Activated CD8-positive, alpha-beta memory T cell treated with anti-CD3 and anti-CD28 coated beads, Interleukin-2, amount 50 U/mL, for 48 hours (primary cell): ENCODE results near the gene TTYH1.
"Not testable (repeated sequence)": the region's sequence is repeated elsewhere in the genome, so short reads cannot be mapped to it uniquely, and the experiment has no call there.

Experiments
- DNase-seq: peaks from one replicate; pipeline ENCODE4 v3.0.0-alpha.2; 2020

Gene TTYH1

DNA sequence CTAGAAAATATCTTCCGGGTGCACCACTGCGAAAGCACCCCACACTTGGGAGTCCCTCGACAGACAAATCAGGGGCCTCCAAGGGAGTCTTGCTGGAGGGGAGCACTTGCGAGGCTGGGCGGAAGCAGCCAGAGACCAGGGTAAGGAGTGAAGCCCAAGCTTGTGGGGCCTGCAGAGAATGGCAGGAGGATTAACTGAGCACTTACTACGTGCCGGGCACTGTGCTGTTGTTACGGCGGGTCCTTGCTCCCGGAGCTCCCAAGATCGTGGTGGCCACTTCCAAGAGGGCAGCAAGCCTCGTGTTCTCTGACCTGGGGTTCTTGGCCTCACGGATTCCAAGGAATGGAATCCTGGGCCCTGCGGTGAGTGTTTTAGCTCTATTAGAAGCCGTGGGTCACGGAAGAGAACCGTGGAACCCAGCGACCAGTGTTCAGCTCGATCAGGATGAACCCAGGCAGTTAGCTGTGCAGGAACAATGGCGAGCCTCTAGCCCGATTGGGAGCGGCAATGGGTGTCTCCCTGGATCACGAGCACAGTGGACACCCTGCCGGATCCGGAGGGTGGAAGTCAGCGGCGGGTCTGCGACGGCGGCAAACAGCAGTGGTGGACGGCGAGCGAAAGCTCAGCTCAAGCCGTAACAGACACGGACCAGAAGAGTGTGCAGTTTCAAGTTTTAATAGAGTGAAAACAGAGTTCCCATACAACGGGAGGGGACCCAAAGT, 9.6 kb downstream of the TTYH1 start:
- no peak for DNase-seq

DNA sequence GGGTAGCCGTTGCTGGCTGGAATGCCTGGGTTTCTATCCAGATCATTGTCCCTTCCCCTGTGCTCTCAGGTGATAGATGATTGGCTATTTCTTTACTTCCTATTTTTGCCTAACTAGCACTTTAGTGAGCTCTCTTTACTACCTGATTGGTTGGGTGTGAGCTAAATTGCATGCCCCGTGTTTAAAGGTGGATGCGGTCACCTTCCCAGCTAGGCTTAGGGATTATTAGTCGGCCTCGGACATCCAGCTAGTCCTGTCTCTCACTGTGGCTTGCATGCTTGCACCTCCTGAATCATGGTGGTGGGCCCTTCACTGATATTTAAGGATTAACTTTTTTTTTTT, 10.1 kb downstream of the TTYH1 start:
- no peak for DNase-seq

DNA sequence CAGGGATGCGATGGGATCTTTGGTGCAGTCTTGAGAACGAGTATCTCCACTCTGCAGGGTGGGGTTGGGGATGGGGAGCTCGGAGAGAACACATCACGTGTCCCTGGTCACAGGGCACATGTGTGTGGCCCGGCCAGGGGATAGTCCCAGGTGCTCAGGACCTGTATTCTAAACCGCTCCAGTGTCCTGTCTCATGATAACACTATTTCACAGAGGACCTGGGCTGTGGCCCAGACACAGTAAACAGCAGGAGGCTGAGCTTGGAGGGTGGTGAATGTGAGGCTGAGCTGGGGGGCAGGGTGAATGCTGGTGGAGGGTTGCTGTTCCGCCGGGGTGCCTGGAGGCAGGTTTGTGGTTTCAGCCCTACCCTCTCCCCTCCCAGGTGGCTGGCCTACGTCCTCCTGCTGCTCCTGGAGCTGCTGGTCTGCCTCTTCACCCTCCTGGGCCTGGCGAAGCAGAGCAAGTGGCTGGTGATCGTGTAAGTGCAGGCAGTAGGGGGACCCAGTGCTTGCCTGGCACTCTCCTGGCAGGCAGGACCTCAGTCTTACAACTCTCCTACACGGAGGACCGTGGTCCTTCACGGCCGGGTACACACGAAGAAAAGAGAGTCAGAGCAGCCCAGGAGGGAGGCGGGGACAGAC, 11.1 kb downstream of the TTYH1 start:
- DNase-seq, result no peak

DNA sequence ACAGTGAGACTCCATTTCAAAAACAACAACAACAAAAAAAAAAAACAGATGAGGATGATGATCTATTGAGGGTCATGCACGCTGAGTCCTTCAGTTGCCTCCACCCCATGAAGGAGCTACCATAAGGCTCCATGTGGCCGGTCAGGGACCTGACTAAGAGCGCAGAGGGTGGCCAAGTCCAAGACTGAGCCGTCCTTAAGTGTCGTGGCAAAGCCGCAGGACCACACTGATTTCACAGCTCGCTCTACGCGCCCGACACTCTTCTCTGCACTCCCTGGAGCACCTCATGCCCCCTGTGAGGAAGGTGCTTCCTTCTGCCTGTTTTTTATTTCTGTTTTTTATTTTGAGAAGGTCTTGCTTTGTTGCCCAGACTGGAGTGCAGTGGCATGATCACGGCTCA, 12.3 kb downstream of the TTYH1 start:
- DNase-seq, result no peak

DNA sequence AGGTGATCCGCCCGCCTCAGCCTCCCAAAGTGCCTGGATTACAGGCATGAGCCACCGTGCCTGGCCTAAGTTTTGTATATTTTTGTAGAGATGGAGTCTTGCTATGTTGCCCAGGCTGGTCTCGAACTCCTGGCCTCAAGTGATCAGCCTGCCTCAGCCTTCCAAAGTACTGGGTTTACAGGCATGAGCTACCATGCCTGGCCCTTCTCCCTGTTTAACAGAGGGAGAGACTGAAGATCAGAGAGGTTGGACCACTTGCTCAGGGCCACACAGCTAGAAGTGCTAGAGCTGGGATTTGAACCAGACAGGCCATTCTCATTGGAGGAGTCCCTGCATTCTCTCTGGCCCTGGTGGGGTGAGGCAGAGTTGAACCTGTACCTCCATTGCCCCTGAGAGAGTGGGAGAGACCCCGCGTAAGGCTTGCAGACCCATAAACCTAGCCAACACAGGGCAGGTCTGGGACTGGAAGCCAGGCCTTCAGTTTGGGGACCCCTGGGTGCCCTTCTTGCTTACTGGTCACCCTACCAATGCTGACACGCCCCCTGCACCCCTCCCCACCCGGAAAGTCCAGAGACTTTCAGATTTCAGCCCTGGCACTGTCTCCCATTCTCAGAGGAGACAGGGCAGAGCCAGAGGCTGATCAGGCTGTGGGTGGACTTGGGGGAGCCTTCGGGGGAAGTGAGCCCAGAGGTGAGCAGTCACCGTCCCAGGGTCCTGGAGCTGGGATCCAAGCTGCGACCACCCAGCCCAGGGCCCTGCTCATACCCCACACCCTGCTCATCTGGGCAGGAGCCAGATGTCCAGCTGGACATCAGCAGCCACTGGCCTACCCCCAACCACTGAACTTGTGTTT, 13.3 kb downstream of the TTYH1 start:
- DNase-seq, result no peak

DNA sequence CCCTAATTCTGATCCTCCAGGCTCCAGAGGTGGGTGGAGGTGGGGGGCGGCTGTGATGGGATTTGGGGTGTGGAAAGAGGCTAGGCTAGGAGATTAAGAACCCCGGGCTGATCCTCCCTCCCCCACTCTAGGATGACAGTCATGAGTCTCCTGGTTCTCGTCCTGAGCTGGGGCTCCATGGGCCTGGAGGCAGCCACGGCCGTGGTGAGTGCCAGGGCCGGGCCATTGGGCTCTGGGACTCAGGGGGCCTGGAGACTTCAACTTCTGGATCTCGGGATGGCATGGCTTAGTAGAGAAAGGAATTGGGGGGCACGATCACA, 13.9 kb downstream of the TTYH1 start:
- DNase-seq, result no peak

DNA sequence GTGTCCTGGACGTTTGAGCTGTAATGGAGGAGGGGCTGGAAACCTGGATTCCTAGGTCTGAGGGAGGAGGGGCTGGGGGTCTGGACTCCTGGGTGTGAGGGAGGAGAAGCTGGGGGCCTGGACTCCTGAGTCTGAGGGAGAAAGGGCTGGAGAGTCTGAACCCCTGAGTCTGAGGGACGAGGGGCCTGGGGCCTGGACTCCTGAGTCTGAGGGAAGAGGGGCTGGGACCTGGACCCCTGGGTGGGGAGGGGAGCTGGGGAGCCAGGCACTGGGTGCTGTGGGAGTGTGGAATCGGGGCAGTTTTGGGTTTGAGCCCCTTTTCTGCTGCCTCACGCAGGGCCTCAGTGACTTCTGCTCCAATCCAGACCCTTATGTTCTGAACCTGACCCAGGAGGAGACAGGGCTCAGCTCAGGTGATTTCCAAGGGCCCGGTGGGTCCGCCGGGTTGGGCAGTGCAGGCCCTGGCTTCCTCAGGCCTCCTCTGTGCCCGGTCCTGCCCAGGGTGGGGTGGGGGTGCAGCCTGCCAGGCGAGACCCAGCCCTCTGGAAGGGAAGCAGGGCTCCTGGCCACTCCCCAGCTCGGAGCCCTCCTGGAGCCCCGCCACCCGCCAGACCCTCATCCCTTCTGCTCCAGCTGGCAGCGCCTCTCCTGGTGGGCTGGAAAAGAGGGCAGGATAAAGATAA, 14.4 kb downstream of the TTYH1 start:
- DNase-seq, result no peak

DNA sequence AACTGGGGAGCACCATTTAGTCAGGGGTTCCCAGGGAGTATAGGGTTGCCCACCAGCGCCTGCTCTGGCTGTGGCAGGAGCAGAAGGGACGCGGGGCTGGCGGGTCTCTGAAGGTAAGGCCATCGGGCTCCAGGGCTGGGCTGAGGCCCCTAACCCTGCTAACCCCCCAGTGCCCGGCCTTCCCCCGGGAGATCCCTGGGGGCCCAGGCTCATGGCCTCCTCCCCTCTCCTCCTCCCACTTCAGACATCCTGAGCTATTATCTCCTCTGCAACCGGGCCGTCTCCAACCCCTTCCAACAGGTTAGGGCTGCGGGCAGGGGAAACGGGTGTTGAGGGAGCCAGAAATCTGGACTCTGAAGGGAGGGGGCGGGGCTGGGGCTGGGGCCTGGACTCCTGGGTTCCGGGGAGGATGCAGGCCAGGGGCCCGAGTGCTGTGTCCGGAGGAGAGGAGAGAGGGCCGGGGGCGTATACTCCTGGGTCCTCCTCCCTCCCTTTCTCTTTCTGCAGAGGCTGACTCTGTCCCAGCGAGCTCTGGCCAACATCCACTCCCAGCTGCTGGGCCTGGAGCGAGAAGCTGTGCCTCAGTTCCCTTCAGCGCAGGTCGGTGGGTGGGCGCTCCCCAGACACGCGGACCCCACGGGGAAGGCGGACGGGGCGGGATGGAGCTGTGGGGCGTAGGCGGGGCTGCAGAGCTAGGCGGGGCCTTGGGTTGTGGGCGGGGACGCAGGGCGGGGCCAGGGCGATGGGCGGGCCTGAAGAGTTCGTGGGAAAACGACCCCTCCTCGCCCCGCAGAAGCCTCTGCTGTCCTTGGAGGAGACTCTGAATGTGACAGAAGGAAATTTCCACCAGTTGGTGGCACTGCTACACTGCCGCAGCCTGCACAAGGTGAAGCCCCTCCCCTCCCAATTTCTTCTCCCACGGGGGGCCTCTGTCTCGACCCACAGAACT, 15.3 kb downstream of the TTYH1 start:
- DNase-seq, result peak; percentile 78

DNA sequence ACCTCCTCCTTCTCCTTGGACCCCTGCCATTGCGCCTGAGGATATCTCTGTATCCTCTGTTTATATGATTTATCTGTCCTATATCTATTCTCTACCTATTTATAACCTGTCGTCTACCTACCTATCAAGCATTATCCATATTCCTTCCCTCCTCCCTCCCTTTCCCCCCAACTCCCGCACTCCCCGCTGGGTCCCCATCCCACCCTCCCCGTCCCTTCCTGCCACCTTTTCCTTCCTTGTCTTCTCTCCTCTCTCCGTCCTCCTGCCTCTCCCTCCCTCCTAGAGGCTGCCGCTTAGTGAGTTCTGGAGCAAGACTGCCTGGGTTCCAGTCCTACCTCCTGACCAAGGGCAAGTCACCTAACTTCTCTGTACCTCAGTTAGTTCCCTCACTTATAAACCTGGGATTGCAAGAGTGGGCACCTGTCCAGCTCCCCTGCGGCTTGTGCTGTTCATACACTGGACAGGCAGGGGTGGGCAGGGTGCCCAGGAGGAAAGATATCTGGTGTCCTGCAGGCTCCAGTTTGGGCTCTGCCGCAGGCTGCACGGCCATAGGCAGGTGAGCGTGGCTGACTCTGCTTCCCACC, 16.1 kb downstream of the TTYH1 start:
- no peak for DNase-seq

DNA sequence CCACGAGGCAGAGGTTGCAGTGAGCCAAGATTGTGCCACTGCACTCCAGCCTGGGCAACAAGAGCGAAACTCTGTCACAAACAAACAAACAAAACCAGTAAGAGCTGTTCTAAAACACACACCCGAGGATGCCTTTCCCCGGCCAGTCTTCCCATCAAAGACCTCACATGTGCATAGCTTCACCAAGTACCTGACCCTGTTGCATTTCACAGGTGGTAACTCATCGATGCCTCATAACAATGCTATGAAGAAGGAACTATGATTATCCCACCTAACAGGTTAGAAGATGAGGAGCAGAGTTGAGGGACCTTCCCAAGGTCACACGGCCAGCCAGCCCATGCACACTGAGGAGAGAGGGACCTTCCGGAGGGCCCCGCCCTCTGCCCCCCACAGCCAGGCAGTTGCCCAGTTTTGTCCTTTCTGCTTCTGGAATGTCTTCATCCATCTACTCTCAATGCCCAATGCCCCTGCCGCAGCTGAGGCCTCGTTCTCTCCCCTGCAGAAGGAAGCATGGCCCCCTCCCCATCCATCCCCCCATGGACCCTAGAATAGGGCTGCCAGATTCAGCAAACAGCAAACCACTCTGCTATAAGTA, 17.0 kb downstream of the TTYH1 start:
- DNase-seq, result no peak

DNA sequence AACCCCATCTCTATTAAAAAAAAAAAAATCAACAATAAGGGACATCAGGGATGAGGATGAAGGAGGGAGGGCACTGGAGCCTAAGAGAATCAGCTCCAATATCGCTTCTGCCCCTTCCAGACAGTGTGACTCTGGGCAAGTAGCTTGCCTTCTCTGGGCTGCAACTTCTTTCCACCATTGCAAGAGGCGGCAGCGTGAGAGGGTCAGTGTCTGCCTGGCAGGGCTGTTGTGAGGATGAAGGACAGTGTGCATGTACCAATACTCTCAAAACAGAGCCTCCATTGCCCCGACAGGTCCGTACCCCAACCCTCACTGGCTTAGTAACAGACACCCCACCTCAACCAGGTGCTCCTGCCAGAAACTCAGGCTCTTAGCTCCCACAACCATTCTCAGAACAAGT, 18.4 kb downstream of the TTYH1 start:
- DNase-seq, result no peak

DNA sequence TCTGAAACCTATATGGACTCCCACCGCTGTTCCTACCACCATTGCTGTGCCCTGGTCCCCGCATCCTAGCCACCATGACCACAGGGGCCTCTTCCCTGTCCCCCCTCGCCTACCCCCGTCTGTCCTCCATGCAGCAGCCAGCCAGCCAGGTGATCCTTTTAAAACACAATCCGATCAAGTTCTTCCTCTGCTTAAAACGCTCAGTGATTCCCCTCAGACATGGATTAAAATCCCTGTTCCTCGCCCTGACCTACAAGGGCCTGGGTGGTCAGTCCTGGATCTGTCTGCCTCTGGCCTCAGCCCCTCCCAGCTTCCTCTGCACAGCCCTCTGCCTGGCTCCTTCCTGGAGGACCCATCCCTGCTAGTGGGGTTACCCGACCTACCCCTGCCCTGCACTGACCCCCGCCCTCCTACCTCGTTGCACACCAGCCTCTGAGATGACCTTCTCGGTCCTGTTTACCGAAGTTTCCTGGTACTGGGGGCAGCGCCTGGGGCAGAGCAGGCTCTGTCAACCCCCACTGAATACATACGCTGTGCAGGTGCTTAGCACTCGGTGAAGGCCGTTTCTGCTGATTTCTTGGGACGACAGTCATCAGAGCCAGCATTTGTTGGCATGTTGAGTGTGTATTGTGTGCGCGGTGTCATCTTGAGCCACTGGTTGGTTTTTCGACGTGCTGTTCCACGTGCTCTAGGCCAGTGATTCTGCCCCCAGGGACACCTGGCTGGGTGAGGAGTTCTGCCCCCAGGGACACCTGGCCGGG, 19.0 kb downstream of the TTYH1 start:
- DNase-seq, result no peak

DNA sequence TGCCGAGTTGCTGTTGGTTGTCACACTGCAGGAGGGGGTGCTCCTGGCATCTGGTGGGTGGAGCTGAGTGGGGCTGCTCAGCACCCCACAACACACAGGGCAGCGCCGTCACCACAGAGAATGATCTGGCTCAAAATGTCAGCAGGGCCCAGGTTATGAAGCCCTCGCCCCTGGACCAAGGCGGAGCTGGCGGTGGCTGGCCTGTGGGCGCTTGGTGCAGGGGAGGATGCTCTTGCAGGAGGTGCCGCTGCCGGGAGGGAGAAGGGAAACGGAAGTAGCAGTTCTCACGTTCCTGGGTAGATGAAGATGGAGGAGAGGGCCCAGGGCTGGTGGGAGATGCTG, 19.6 kb downstream of the TTYH1 start:
- DNase-seq, result no peak

DNA sequence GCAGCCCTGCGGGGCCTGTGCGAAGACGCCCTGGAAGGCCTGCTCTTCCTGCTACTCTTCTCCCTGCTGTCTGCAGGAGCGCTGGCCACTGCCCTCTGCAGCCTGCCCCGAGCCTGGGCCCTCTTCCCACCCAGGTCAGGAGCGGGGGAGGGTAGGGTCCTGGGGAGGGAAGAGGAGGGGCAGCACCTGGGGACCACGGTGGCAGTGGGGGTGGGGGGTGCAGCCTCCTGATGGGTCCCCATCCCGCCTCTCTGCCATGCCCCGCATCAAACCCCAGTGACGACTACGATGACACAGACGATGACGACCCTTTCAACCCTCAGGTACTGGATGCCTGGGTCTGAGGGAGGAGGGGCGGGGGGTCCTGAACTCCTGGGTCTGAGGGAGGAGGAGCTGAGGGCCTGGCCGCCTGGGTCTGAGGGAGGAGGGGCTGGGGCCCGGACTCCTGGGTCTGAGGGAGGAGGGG, 20.3 kb downstream of the TTYH1 start:
- no peak for DNase-seq

DNA sequence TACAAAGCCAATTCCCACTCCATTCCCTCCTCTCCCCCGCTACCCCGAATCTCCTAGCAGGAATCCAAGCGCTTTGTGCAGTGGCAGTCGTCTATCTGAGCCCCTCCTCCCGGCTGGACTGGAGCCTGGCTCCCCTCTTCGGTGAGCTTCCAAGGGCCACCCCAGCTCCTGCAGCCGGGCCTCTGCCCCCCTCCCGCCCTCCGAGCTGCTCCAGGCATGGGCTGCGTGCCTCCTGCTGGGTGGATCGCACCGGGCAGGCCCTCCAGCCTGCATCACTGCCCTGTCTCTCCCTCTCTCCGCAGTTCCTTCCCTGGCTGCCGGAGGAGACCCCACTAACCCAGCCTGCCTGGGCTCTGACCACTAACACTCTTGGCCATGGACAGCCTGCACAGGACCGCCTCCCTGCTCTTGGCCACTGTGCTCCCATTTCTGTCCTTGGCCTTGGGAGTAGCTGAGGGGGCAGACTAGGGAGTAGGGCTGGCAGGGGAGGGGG, 20.8 kb downstream of the TTYH1 start:
- DNase-seq, result no peak

DNA sequence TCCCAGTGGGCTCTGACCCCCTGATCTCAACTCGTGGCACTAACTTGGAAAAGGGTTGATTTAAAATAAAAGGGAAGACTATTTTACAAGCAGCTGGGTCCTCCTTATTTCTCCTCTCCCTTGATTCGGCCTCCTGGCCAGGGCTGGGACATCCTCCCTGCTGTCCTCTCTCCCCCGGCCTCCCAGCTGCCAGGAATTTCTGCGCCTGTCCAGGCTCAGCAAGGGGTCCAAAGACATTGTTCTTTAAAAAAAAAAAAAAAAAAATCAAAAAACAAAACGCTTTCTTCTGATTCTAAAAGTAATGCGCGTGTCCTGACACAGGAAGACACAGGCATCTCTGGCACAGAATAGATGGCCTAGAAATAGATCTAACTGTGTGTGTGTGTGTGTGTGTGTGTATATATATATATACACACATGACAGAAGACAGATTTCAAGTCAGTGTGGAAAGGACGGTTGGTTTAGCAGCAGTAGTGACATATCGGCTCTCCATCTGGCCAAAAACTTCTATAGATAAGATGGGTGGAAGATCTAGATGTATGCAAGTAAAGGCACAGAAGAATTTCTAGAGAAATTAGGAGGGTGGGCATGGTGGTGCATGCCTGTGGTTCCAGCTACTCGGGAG, 21.5 kb downstream of the TTYH1 start:
- DNase-seq, result no peak

DNA sequence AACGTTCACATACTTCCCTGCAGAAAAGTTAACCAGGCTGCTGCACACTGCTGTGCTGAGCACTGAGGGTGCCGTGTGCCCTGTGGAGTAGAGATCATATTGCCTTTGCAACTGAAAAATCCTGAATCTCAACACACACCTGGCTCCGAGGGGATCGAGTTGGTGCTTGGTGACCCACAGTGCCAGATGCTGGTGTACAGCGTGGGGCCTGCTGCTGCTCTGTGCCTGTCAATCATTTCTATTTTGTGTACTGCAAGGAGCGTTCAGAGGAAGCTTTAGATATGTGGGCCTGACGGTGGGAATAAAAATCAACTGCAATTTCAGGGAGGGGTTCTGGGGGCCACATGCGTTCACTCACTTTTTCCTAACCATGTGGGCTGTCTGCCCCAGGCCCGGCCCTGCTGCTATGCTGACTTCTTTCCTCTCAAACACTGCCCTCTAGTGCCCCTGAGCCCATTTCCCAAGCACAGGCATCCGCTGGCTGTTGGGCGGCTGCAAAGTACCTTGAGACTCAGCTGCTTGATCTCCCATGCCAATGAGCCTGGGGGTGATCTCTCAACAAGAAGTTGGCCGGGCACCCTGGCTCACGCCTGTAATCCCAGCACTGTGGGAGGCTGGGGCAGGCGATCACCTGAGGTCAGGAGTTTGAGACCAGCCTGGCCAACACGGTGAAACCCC, 24.0 kb downstream of the TTYH1 start:
- DNase-seq, result no peak

DNA sequence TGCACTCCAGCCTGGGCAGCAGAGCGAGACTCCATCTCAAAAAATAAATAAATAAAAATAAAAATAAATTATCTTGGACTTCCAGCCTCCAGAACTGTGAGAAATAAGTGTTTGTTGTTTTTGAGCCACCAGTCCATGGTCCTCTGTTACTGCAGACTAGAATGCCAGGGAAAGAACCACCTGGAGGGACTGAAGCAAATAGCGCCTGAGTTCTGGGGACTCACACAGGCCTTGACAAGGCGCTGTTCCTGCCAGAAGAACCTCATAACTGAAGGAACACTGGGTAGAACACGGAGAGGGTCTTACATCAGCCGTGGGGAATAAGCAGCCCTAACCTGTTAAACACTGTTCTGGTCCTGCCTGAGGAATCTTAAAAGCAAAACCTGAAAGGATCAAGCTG, 25.4 kb downstream of the TTYH1 start:
- DNase-seq, result no peak

DNA sequence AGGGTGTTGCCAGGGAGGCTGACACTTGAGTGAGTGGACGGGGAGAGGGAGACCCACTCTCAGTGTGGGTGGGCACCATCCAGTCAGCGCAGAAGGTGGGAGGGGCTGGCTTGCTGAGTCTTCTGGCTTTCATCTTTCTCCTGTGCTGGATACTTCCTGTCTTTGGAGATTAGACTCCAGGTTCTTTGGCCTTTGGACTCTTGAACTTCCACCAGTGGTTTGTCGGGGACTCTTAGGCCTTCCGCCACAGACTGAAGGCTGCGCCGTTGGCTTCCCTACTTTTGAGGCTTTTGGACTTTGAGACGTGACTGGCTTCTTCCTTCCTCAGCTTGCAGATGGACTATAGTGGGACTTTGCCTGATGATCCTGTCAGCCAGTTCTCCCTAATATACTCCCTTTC, 29.5 kb downstream of the TTYH1 start:
- DNase-seq, result no peak

DNA sequence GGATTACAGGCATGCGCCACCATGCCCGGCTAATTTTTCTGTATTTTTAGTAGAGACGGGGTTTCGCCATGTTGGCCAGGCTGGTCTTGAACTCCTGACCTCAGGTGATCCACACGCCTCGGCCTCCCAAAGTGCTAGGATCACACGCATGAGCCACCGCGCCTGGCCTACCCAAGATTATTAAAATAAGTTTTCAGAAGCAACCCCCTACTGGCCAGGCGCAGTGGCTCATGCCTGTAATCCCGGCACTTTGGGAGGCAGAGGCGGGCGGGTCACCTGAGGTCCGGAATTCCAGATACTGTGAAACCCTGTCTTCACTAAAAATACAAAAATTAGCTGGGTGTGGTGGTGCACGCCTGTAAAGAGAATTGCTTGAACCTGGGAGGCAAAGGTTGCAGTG, 31.1 kb downstream of the TTYH1 start:
- DNase-seq, result not testable (repeated sequence)
